PC-3 (cell line): ENCODE measurements around the gene GGNBP2.
"Not testable (repeated sequence)": the region's sequence is repeated elsewhere in the genome, so short reads cannot be mapped to it uniquely, and the experiment has no call there.

Source experiments
- CTCF ChIP-seq: fragments of 300-600 bp; sonication (generic); conservative IDR thresholded peaks from 2 replicates; pipeline ENCODE4 v1.5.1; 2017; ENCODE audit warnings: antibody characterized with exemption, low read depth, mild to moderate bottlenecking, low read length
- EZH2 ChIP-seq: fragments of 300-600 bp; sonication (generic); IDR thresholded peaks from one replicate; pipeline ENCODE4 v1.6.1; 2017; ENCODE audit warnings: antibody characterized with exemption, mild to moderate bottlenecking, low read length; ENCODE audit not compliant: unreplicated experiment
- EZH2phosphoT487 ChIP-seq: fragments of 300-600 bp; sonication (generic); IDR thresholded peaks from 2 replicates; pipeline ENCODE4 v1.6.1; 2018; ENCODE audit warnings: mild to moderate bottlenecking, antibody characterized with exemption, low read length, borderline replicate concordance

GRCh38 chr17:36605028-36605427, 60.3 kb downstream of the GGNBP2 start:
- not testable (repeated sequence) for TF ChIP-seq CTCF, EZH2, EZH2phosphoT487
